ENCODE results near the gene CMKLR1.

CMKLR1 gene

DNA sequence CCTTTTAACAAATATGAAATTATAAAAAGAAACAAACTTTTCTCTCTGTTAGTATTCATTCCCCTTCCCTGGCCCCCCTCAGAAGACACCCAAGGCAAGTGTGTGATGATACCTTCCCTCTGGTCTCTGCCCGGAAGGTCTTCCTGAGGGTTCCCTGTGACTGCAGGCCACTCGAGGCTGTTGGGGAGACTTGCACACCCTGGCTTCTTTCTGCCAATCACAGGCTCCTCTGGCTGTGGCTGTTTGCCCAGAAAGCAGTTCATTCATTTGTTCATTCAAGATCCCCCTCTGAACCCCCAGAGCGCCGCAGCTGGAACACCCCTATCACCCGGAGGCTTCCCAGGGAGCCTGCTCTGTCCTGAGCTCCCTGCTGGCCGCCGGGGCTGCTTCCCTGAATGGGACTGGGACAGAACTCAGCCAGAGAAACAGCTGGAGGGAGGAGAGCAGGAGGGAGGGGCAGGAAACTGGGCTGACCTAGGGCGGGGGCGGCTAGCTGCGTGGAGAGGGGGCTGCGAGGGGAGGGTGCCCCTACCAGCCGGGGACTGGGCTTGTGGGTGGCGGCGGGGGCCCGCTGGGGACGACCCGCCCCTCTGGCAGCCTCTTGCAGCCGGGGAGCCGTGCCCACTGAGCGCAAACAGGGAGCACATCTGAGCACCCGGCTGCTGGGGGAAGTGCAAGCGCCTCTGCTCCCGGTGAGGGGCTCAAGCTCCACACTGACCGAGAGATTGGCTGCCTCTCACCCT is at the start of gene CMKLR1:
CMKLR1 (minus strand) TSS at position 397 of the 743 bp plus-strand sequence. CDS start 45,720 bp downstream, outside the sequence.
- no peak for DNase-seq

DNA sequence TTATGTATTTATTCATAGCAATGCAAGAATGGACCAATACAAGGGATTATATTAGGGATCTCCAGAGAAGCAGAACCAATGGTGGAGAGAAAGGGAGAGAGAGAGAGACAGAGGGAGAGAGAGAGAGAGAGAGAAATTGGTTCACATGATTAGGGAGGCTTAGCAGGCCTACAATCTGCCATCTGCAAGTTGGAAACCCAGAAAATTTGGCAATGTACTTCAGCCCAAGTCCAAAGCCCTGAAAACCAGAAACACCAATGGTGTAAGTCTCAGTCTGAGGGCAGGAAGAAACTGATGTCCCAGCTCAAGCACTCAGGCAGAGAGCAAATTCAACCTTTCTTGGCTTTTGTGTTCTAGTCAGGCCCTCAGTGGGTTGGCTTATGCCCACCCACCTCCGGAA is 48.7 kb upstream of the CMKLR1 start:
- DNase-seq = no peak

- DNase-seq = no peak
Observed at GRCh38 chr12:108386709-108387360, 47.7 kb upstream of the CMKLR1 start.

GRCh38 chr12:108382437-108382801 is 43.3 kb upstream of the CMKLR1 start:
- no peak for DNase-seq

DNA sequence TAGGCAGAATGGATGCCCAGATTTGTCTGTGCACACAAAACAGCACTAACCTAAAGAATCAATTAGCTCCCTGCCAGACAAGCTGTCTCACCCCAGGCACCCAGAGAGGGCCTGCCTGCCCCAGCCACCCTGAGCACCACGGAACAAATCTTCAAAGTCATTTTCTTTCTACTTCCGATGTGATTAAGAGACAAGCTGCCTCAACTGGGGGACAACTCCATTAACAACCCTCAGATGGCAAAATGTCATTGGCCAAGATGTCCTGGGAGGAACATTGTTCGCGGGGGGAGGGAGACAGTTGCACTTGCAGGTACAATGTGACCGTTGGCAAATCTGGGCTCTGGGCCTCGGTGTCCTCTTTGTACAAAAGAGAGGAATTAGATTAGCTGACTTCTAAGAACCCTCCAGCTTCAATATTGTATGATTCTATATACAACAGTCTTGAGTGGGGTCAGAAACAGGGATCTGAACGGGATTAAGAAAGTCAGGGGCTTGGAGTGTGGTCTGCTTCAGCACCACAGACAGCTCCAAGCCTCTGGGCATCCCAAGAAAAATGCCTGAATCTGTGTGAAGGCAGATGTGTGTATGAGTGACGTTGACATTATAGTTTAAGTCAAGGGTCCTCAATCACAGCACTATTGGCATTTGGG is 42.8 kb upstream of the CMKLR1 start:
- no peak for DNase-seq

- DNase-seq = no peak
Observed at GRCh38 chr12:108380382-108380781, 41.3 kb upstream of the CMKLR1 start.

- no peak for DNase-seq
Observed at GRCh38 chr12:108379823-108380222, 40.7 kb upstream of the CMKLR1 start.

DNA sequence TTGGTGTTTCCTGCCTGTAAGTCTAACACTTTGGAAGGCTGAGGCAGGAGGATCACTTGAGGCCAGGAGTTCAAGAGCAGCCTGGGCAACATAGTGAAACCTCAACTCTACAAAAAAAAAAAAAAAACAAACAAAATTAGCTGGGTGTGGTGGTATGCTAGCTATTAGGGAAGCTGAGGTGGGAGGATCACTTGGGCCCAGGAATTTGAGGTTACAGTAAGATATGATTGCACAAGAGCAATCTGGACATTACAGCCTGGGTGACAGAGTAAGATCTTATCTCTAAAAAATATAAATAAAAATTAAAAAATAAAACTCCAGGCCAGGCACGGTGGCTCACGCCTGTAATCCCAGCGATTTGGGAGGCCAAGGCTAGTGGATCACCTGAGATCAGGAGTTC is 39.8 kb upstream of the CMKLR1 start:
- no peak for DNase-seq

DNA sequence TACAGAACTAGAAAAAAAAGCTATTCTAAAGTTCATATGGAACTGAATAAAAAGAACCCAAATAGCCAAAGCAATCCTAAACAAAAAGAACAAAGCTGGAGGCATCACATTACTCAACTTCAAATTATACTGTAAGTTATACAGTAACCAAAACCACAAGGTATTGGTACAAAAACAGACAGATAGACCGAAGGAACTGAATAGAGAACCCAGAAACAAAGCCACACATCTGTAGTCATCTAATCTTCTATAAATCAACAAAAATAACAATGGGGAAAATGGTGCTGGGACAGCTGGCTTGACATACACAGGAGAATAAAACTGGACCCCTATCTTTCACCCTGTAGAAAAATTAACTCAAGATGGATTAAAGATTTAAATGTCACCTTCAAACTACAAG is 38.1 kb upstream of the CMKLR1 start:
- no peak for DNase-seq

DNA sequence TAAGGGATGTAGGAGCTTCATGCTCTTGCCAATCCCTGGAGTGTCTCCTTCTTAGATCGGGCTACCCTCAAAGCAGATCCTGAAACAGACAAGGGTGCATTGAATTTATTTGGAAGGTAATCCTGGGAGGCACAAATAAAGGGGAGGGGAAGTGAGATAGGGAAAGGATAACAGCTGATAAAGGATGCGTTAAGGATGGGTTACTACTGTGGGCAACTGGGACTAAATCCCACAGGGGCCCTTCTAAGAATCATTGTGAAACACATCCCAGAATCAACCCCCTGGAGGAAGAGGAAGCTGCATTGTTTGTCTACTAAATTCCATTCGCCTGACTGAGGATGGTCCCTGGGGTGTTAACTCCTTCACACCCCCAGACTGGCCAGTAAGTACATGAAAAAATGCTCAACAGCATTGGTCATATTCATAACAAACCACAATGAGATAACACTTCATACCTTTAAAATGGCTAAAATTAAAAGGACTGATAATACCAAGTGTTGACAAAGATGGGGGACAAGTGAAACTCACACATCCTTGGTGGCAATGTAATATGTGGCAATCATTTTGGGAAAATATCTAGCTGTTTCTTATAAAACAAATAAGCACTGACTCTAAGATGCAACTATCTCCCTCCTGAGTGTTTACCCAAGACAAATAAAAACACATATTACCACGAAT is 37.0 kb upstream of the CMKLR1 start:
- no peak for DNase-seq

DNA sequence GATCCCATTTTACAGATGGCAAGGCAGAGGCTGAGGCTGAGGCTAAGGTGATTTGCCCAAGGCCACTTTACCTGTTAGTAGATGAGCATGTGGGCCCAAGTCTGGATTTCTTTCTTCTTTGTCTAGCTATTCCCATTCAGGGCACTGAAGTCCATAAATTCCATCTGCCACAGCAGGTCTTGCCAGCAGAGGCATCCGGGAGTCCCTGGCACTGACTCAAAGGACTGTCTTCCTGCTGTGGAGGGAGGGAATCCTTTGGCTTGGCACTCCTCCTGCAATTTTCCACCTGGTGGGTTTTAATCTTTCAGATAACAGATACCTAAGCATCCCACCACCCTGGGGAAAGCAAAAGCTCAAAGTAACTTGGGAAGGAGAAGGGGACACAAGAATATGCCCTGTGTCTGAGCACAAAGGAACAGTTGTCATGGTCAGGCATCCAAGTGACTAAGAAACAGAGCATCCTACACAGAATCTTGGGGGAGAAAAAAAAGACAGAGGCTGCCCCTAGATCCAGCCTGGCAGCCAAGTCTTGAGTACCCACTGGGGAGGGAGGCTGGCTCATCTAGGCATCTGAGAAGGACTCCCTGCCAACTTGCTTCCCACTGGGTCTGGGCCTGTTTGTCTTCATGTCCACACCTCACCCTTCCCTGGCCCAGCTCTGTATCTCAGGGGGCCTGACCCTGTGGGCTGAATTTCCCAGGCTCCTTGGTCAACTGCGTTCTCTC is 35.6 kb upstream of the CMKLR1 start:
- no peak for DNase-seq

DNA sequence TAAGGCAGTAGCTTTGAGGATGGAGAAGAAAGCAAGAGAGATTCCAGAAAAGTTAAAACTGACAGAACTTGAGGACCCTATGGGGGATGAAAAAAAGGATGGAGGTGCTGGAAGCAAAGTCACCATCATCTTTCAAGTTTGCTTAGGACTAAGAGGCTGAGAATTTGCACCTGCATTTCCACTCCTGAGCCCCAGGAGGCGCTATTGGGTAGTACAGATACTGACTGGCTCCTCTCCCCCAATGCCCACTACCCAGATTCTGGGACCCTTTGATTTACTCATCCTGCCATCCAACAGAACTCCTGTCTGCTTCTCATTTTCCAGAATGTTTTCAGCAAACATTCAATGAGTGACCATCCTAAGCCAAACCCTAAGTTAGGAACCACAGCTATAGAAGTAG is 34.0 kb upstream of the CMKLR1 start:
- no peak for DNase-seq

GRCh38 chr12:108371801-108372344 is 32.8 kb upstream of the CMKLR1 start:
- no peak for DNase-seq

DNA sequence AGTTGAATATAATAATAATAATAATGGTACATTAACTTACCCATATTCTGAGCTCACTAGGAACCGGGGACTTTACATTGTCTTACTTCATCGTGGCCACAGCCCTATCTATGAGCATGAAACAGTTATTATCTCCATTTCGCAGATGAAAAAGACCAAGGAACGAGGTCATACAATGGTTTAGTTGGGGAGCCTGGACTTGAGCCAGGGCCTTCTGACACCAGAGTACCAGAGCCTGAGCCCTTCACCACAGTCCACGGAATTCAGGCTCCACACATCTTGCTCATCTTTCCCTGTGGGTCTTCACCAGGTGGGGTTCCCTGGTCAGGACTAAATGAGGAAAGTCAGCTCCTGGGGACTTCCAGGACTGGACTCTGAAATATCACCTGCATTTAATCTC is 31.3 kb upstream of the CMKLR1 start:
- DNase-seq = no peak

GRCh38 chr12:108369736-108370396 is 30.8 kb upstream of the CMKLR1 start:
- DNase-seq = no peak

DNA sequence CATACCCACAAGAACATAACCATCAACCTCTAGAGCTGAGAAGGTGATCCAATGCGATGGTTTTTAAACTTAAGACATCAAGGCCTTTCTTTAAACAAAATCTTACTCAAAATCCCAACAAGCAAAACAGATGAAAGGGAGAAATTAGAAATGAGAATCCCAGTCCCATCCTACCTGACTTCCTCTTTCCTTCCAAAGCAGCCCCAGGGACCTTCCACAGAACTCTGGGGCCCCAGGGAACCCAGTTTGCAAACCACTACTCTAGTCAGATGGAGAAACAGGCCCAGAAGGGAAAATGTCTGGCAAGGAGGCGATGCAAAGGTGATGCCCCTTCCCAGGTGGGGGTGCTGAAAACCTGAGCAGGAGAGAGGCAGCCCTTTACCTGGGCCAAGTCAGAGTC is 29.0 kb upstream of the CMKLR1 start:
- no peak for DNase-seq

- no peak for DNase-seq
Observed at GRCh38 chr12:108367436-108367835, 28.3 kb upstream of the CMKLR1 start.

DNA sequence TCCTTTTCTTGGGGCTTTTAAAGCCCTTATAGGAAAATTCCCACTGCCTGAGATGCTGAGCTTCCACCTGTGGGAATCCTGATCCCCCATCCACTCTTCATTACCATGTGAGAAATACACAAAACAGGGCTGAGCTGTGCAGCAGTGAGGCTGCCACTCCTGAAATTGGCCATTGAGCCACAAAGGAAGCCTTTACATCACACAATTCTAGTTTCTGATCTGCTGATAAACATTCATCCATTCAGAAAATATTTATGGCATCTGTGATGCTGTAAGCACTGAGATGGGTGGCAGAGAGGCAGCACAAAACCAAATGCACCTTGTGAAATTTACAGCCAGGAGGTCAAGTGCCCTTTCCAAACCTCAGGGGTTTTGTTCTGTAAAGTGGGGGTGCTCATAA is 26.2 kb upstream of the CMKLR1 start:
- no peak for DNase-seq

GRCh38 chr12:108364879-108365278 is 25.8 kb upstream of the CMKLR1 start:
- no peak for DNase-seq

GRCh38 chr12:108363565-108363964 is 24.5 kb upstream of the CMKLR1 start:
- DNase-seq = no peak

GRCh38 chr12:108363165-108363564 is 24.1 kb upstream of the CMKLR1 start:
- DNase-seq = no peak

GRCh38 chr12:108361606-108362005 is 22.5 kb upstream of the CMKLR1 start:
- DNase-seq = no peak
